Breast epithelium (tissue), 4 donors: ENCODE measurements around the gene ZGPAT. TPM values are rescaled to one million over a fixed set of nuclear protein-coding genes. Genes with fewer than 3 reads are reported as not detected.

Experiments used
- DNase-seq, 2 donors: peaks; one replicate each; pipeline ENCODE4 v3.0.0-alpha.2; 2019; ENCODE audit warnings: low spot score in 2 of 2
- H3K27ac ChIP-seq, 2 donors: fragments of 200-600 bp; sonication (generic) in 1 of 2; one replicate each; pipeline ENCODE4 v1.5.1; 2016 to 2019; ENCODE audit warnings: mild to moderate bottlenecking in 1 of 2
- H3K27me3 ChIP-seq, 2 donors: fragments of 200-600 bp; sonication (generic) in 1 of 2; one replicate each; pipeline versions ENCODE4 v1.5.1 to v1.6.0; 2017 to 2019; ENCODE audit warnings: control low read depth in 1 of 2, mild to moderate bottlenecking in 1 of 2
- H3K36me3 ChIP-seq: fragments of 200-600 bp; one replicate; pipeline ENCODE4 v1.5.1; 2019
- H3K4me1 ChIP-seq, 2 donors: fragments of 200-600 bp; sonication (generic); one replicate each; pipeline ENCODE4 v1.5.1; 2016 to 2019; ENCODE audit warnings: control low read depth in 1 of 2
- H3K4me3 ChIP-seq, 3 donors: fragments of 200-600 bp; sonication (generic); 1 replicate in 2 of 3; 2 replicates in 1 of 3; pipeline ENCODE4 v1.5.1; 2016 to 2019; ENCODE audit warnings: mild to moderate bottlenecking in 3 of 3, moderate library complexity in 2 of 3
- H3K9me3 ChIP-seq, 2 donors: fragments of 200-600 bp; sonication (generic) in 1 of 2; one replicate each; pipeline ENCODE4 v1.5.1; 2016 to 2019; ENCODE audit warnings: control low read depth in 1 of 2
- POLR2A ChIP-seq: fragments of 450-650 bp; IDR thresholded peaks from one replicate; pipeline ENCODE4 v1.6.1; 2016; ENCODE audit warnings: antibody characterized with exemption, mild to moderate bottlenecking, moderate library complexity
- POLR2AphosphoS5 ChIP-seq, 3 donors: sonication (generic); formaldehyde crosslinking; IDR thresholded peaks; one replicate each; pipeline ENCODE4 v1.6.1; 2017; ENCODE audit warnings: antibody characterized with exemption in 3 of 3
- intact Hi-C: fragments of 100-400 bp; cut with DNase I; formaldehyde crosslinking; loops from one replicate; pipeline ENCODE4 v1.15.1; 2023; ENCODE audit warnings: low total_unique reads
- total RNA-seq, 3 donors: library from RNA; depleted of rRNA; stranded (reverse); fragments of >200 nt; gene quantifications; one replicate each; pipeline ENCODE4 v1.1.0, GENCODE V29; 2016
- TF ChIP-seq, protein P1 (sequence below), 3 donors: fragments of 450-650 bp; IDR thresholded peaks; one replicate each; pipeline ENCODE4 v1.5.1; 2016 to 2017; ENCODE audit warnings: antibody characterized with exemption in 3 of 3, mild to moderate bottlenecking in 3 of 3, moderate library complexity in 3 of 3

Gene ZGPAT
- total RNA-seq, 3 donors from 2014 or later = 17.6 to 26.9 (median 24.9) TPM

DNA sequence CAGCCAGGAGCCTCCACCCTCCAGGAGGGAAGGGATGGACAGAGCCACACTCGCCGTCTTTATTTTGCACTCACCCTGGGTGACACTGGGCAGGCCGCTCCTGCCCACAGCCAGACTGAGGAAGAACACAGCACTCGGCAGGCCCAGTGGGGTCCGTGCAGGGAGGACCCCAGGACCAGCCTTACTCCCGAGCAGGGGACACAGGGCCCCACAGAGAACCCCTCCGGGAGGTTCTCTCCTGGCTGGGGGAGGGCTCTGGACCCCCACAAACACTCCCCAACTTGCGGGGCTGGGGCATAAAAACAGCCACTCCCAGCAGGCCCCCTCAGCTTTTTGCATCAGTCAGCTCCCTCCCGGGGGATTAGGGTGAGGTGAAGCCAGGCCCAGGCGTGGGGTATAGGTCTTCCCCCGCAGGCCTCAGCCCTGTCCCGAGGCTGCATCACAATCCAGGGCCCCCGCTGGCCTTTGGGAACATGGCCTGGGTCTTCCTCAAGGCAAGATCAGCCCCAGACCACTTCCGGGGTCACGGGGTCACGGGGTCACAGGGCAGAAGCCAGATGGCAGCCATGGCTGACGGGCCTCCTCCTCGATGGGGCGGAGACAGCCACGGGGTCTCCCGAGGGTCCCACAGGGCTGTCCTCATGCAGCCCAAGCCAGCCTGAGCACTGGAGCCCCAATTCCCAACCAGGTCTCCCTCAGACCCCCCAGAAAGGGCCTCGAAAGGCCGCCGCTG, 8.2 kb upstream of the ZGPAT start:
- no peak for DNase-seq
- Histone ChIP-seq H3K27ac (peak overlapping the region; percentile 52 to 96), H3K4me3 (peak overlapping the region in 1 of 3 donors; percentile 52), H3K36me3 (no peaks in the 10 kb centered on the region), H3K9me3 (no peaks in the 10 kb centered on the region), H3K27me3 (no peaks in the 10 kb centered on the region), H3K4me1 (peaks cover 14 to 17% of the 10 kb centered on the region in 2 donors)
- TF ChIP-seq POLR2AphosphoS5 (IDR thresholded peaks at IDR 0.05) = no peak
- TF ChIP-seq, protein P1, sequence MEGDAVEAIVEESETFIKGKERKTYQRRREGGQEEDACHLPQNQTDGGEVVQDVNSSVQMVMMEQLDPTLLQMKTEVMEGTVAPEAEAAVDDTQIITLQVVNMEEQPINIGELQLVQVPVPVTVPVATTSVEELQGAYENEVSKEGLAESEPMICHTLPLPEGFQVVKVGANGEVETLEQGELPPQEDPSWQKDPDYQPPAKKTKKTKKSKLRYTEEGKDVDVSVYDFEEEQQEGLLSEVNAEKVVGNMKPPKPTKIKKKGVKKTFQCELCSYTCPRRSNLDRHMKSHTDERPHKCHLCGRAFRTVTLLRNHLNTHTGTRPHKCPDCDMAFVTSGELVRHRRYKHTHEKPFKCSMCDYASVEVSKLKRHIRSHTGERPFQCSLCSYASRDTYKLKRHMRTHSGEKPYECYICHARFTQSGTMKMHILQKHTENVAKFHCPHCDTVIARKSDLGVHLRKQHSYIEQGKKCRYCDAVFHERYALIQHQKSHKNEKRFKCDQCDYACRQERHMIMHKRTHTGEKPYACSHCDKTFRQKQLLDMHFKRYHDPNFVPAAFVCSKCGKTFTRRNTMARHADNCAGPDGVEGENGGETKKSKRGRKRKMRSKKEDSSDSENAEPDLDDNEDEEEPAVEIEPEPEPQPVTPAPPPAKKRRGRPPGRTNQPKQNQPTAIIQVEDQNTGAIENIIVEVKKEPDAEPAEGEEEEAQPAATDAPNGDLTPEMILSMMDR (IDR thresholded peaks at IDR 0.05) = no peak
- intact Hi-C loops = no loop called here

DNA sequence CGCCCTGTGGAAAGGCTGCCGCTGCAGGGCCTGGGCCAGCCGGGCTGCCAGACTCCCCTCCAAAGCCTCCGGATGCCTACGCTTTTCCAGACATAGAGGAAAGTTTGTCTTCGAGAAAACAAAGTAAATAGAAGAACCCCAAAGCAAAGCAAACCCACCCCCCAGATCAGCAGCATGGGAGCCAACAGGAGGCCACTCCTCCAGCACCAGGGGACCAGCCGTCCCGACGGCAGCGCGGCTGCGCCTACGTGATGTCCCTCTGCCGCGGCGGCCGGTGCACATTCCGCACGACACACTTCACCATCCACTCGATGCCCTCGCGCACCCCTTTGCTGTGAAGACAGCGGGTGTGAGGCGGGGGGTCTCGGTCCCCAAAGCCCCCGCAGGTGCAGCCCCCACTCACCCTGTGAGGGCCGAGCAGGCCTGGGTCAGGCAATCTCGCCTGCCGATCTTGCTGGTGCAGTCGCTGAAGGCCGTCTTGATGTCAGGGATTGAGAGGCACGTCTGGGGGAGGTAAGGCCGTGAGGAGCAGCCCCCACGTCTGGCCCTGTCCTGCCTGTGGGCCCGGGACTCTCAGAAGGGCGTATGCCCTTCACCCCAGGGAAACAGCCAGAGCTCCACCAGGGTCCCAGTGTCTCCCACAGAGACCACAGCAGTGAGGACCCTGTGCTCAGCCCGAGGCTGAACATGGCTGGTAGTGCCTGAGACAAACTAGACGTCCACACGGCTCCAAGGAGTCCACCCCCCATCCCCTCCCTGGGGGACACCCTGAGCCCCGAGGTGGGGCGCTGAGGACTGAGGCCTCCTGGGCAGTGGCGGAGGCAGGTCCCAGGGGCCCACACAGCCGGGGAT, 7.4 kb upstream of the ZGPAT start:
- TF ChIP-seq POLR2A (no peak), POLR2AphosphoS5 (IDR thresholded peaks at IDR 0.05) (no peak)
- TF ChIP-seq, protein P1 (IDR thresholded peaks at IDR 0.05) = no peak
- DNase-seq = peak in 1 of 2 donors; percentile 37
- no peaks in the 10 kb centered on the region for H3K27me3 ChIP-seq
- peaks cover 5% of the 10 kb centered on the region for H3K36me3 ChIP-seq
- H3K4me3 ChIP-seq = no peak overlapping the region
- intact Hi-C loops = no loop called here
- peak overlapping the region in 1 of 2 donors; percentile 96 for H3K27ac ChIP-seq
- no peaks in the 10 kb centered on the region for H3K9me3 ChIP-seq
- H3K4me1 ChIP-seq = peaks cover 14 to 17% of the 10 kb centered on the region in 2 donors

DNA sequence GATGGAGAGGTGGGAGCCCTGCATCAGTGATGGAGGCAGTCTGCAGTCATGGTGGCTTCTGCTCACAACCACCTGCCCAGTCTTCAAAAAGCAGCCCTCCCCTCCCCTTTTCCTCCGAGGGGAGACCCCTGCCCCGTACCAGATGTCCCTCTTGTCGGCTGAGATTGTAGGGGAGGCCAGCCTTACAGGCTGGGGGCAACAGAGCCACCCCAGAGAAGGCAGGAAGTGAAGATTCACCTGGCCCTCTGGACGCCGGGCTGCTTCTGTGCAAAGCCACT, 6.8 kb upstream of the ZGPAT start:
- H3K9me3 ChIP-seq = no peaks in the 10 kb centered on the region
- peaks cover 12 to 17% of the 10 kb centered on the region in 2 donors for H3K4me1 ChIP-seq
- DNase-seq = peak in 1 of 2 donors; percentile 35
- TF ChIP-seq POLR2AphosphoS5 (IDR thresholded peaks at IDR 0.05) (no peak), POLR2A (no peak)
- TF ChIP-seq, protein P1 (IDR thresholded peaks at IDR 0.05) = no peak
- peak overlapping the region in 1 of 2 donors; percentile 96 for H3K27ac ChIP-seq
- intact Hi-C loops = no loop called here
- no peak overlapping the region for H3K4me3 ChIP-seq
- H3K36me3 ChIP-seq = peaks cover 7% of the 10 kb centered on the region
- H3K27me3 ChIP-seq = no peaks in the 10 kb centered on the region

DNA sequence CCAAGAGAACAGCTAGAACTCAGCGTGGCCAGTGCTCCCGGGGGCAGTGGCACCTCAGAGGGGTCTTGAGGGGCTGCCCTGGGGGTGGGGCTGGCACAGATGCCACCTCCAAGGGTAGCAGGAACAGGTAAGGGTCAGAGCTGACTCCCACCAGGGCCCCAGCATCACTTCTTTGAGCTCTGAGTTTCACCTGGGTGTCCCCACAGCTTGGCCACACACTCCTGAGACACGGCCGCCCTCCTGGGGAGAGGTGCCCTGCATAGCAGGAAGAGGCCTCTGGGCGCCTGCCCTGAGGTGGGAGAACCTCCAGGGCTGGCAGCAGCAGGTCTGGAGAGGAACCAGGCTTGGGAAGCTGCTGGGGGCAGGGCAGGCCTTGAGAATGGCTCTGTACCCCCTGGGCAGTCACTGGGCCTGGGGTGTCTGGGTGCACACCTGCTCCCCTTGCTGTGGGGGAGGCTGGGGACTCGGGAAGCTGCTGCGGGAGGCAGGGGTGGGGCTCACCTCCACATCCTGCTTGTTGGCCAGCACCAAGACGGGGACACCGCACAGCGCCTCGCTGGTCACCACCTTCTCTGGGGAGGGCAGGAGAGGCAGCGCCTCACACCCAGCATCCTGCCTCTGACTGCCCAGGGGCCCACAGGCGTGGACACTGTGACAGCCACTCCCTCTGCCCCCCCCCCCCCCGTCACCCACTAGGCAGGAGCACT, 6.4 kb upstream of the ZGPAT start:
- Histone ChIP-seq H3K9me3 (no peaks in the 10 kb centered on the region), H3K36me3 (peaks cover 7% of the 10 kb centered on the region), H3K27me3 (no peaks in the 10 kb centered on the region), H3K4me3 (no peak overlapping the region), H3K4me1 (peaks cover 16 to 17% of the 10 kb centered on the region in 2 donors), H3K27ac (peak overlapping the region in 1 of 2 donors; percentile 48)
- TF ChIP-seq, protein P1 (IDR thresholded peaks at IDR 0.05) = no peak
- TF ChIP-seq POLR2A (no peak), POLR2AphosphoS5 (IDR thresholded peaks at IDR 0.05) (no peak)
- DNase-seq = peak in 1 of 2 donors; percentile 40
- intact Hi-C loops = no loop called here
